ENCODE measurements around the gene NIM1K. TPM values are rescaled to one million over a fixed set of nuclear protein-coding genes. Genes with fewer than 3 reads are reported as not detected.
"Not testable (repeated sequence)": the region's sequence is repeated elsewhere in the genome, so short reads cannot be mapped to it uniquely, and the experiment has no call there.

Gene NIM1K
- total RNA-seq, 1 experiment from 2014 or later: 10.2 TPM

DNA sequence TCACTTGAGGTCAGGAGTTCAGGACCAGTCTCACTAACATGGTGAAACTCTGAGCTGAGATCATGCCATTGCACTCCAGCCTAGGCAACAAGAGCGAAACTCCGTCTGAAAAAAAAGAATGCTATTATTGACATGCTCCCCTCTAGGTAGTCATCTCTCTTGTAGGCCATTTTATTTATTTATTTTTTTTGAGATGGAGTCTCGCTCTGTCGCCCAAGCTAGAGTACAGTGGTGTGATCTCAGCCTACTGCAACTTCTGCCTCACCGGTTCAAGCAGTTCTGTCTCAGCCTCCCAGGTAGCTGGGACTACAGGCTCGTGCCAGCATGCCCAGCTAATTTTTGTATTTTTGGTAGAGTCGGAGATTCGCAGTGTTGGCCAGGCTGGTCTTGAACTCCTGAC, 20.6 kb upstream of the NIM1K start:
- Histone ChIP-seq H3K27me3 (ENCODE audit: low read length) (no peaks in the 10 kb centered on the region), H3K4me3 (ENCODE audit: low read length) (no peak overlapping the region), H3K4me1 (ENCODE audit: low read length) (peaks cover 33% of the 10 kb centered on the region), H3K27ac (ENCODE audit: low read length) (no peak overlapping the region), H3K9me3 (ENCODE audit: low read length) (no peaks in the 10 kb centered on the region), H4K20me1 (ENCODE audit: insufficient read depth, low read depth, low read length) (no peaks in the 10 kb centered on the region), H3K79me2 (ENCODE audit: low read length) (peaks cover 74% of the 10 kb centered on the region), H3K36me3 (ENCODE audit: insufficient read depth, low read length) (peaks cover 66% of the 10 kb centered on the region), H3K9me2 (replicated peaks; ENCODE audit: insufficient read depth, low read length) (no peaks in the 10 kb centered on the region), H3K4me2 (ENCODE audit: low read depth, low read length, poor library complexity, severe bottlenecking) (no peak overlapping the region), H3K9ac (ENCODE audit: low read length) (no peak overlapping the region), H2AFZ (ENCODE audit: low read length) (no peak overlapping the region)
- DNase-seq: no peak

DNA sequence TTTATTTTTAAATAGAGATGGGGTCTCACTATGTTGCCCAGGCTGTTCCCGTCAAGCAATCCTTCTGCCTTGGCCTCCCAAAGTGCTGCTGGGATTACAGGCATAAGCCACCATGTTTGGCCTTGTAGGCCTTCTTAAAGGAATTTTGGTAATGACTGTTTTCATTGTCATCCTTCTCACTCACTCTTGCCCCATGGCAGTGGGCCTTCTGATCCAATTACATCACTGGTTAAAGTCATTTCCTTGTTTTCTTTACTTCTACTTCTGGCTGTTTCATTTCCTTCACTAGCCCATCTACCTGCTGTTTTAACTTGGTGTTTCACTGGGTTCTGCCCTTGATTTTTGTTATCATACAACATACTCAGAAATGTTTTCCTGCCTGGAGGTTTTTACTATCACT, 20.1 kb upstream of the NIM1K start:
- H3K79me2 ChIP-seq (ENCODE audit: low read length): peaks cover 75% of the 10 kb centered on the region
- no peak overlapping the region for H3K9ac ChIP-seq (ENCODE audit: low read length)
- H2AFZ ChIP-seq (ENCODE audit: low read length): no peak overlapping the region

DNA sequence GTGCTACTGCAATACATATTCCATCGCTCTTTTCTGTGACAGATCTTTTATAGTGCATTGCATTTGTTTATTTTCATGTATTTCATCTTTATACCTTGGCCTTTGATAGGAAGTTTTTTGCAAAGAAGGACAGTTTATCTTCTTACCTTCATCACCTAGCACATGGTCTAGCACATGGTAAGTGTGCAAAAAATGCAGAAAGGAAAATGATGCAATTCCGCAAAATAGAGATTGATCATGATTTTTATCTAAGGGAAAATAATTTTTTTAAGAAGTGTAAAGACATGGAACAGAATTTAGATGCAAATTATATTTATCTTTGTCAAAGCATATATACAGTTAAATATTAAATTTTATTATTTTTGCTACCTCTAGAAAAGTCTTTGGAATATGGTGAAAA, 19.2 kb upstream of the NIM1K start:
- DNase-seq: no peak
- Histone ChIP-seq H2AFZ (ENCODE audit: low read length) (no peak overlapping the region), H3K9me2 (replicated peaks; ENCODE audit: insufficient read depth, low read length) (no peaks in the 10 kb centered on the region), H3K4me3 (ENCODE audit: low read length) (no peak overlapping the region), H3K4me1 (ENCODE audit: low read length) (peaks cover 46% of the 10 kb centered on the region), H3K9me3 (ENCODE audit: low read length) (no peaks in the 10 kb centered on the region), H3K36me3 (ENCODE audit: insufficient read depth, low read length) (peaks cover 71% of the 10 kb centered on the region), H3K4me2 (ENCODE audit: low read depth, low read length, poor library complexity, severe bottlenecking) (no peak overlapping the region), H3K27ac (ENCODE audit: low read length) (peak overlapping the region; percentile 32; the same call in 1 of the 2 replicates), H3K9ac (ENCODE audit: low read length) (no peak overlapping the region), H3K79me2 (ENCODE audit: low read length) (peaks cover 66% of the 10 kb centered on the region), H4K20me1 (ENCODE audit: insufficient read depth, low read depth, low read length) (no peaks in the 10 kb centered on the region), H3K27me3 (ENCODE audit: low read length) (no peaks in the 10 kb centered on the region)

More for the DNA sequence above, 20.1 kb upstream of the NIM1K start:
- Histone ChIP-seq H3K36me3 (ENCODE audit: insufficient read depth, low read length) (peaks cover 70% of the 10 kb centered on the region), H3K27me3 (ENCODE audit: low read length) (no peaks in the 10 kb centered on the region), H3K4me1 (ENCODE audit: low read length) (peaks cover 37% of the 10 kb centered on the region), H3K9me2 (replicated peaks; ENCODE audit: insufficient read depth, low read length) (no peaks in the 10 kb centered on the region), H3K27ac (ENCODE audit: low read length) (no peak overlapping the region; the same call in 1 of the 2 replicates), H3K4me2 (ENCODE audit: low read depth, low read length, poor library complexity, severe bottlenecking) (no peak overlapping the region), H4K20me1 (ENCODE audit: insufficient read depth, low read depth, low read length) (no peaks in the 10 kb centered on the region), H3K4me3 (ENCODE audit: low read length) (no peak overlapping the region), H3K9me3 (ENCODE audit: low read length) (no peaks in the 10 kb centered on the region)
- DNase-seq: no peak

DNA sequence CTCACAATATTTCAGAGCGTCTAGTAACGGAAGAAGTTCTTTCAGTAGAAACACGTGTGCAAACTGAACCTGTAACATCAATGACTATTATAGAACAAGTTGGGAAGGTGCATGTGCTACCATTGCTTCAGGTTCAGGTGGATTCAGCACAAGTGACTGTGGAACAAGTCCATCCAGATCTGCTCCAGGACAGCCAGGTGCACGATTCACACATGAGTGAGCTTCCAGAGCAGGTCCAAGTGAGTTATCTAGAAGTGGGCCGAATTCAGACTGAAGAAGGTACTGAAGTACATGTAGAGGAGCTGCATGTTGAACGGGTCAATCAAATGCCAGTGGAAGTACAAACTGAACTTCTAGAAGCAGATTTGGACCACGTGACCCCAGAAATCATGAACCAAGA, 17.4 kb upstream of the NIM1K start:
- Histone ChIP-seq H4K20me1 (ENCODE audit: insufficient read depth, low read depth, low read length) (no peaks in the 10 kb centered on the region), H3K36me3 (ENCODE audit: insufficient read depth, low read length) (peaks cover 64% of the 10 kb centered on the region), H3K27me3 (ENCODE audit: low read length) (no peaks in the 10 kb centered on the region), H2AFZ (ENCODE audit: low read length) (no peak overlapping the region), H3K4me3 (ENCODE audit: low read length) (no peak overlapping the region), H3K27ac (ENCODE audit: low read length) (peak overlapping the region; percentile 100), H3K9me3 (ENCODE audit: low read length) (no peaks in the 10 kb centered on the region), H3K9me2 (replicated peaks; ENCODE audit: insufficient read depth, low read length) (no peaks in the 10 kb centered on the region), H3K79me2 (ENCODE audit: low read length) (peaks cover 50% of the 10 kb centered on the region), H3K4me2 (ENCODE audit: low read depth, low read length, poor library complexity, severe bottlenecking) (no peak overlapping the region), H3K4me1 (ENCODE audit: low read length) (peaks cover 64% of the 10 kb centered on the region), H3K9ac (ENCODE audit: low read length) (no peak overlapping the region)
- no peak for DNase-seq

DNA sequence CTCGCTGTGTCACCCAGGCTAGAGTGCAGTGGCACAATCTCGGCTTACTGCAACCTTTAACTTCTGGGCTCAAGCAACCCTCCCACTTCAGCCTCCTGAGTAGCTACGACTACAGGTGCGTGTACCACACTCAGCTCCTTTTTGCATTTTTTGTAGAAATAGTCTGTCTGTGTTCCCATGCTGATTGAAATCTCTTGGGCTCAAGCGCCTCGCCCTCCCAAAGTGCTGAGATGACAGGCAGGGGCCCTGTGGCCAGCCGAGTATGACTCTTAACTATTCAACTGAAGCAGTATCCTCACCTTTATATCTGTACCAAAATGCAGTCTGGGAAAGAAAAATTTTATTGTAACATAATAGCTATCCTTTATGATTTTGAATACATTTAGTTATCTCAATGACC, 12.2 kb upstream of the NIM1K start:
- peak; percentile 97 for DNase-seq
- Histone ChIP-seq H2AFZ (ENCODE audit: low read length) (no peak overlapping the region), H3K4me3 (ENCODE audit: low read length) (peak overlapping the region; percentile 52), H3K4me2 (ENCODE audit: low read depth, low read length, poor library complexity, severe bottlenecking) (peak overlapping the region; percentile 82), H3K36me3 (ENCODE audit: insufficient read depth, low read length) (peaks cover 36% of the 10 kb centered on the region; the same call in 1 of the 2 replicates), H4K20me1 (ENCODE audit: insufficient read depth, low read depth, low read length) (no peaks in the 10 kb centered on the region), H3K9me2 (replicated peaks; ENCODE audit: insufficient read depth, low read length) (no peaks in the 10 kb centered on the region), H3K79me2 (ENCODE audit: low read length) (peaks cover 20% of the 10 kb centered on the region), H3K27ac (ENCODE audit: low read length) (peak overlapping the region; percentile 100), H3K9me3 (ENCODE audit: low read length) (no peaks in the 10 kb centered on the region), H3K4me1 (ENCODE audit: low read length) (peaks cover 63% of the 10 kb centered on the region), H3K9ac (ENCODE audit: low read length) (peak overlapping the region; percentile 65), H3K27me3 (ENCODE audit: low read length) (no peaks in the 10 kb centered on the region)

DNA sequence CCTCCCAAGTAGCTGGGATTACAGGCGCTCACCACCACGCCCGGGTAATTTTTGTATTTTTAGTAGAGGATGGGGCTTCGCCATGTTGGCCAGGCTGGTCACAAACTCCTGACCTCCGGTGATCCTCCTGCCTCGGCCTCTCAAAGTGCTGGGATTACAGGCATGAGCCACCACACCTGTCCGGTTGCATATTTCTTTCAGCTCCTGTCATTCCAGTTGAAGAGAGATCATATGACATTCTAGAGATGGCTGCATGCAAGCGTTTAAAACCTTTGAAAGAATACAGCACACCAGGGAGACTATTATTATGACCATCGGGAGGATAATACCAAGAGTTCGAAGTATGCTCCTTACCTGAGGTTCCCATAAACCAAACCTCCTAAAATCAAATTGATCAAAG, 9.6 kb upstream of the NIM1K start:
- H3K9me3 ChIP-seq (ENCODE audit: low read length): no peaks in the 10 kb centered on the region
- H3K27ac ChIP-seq (ENCODE audit: low read length): peak overlapping the region; percentile 17; the same call in 1 of the 2 replicates
- H2AFZ ChIP-seq (ENCODE audit: low read length): no peak overlapping the region
- no peak overlapping the region for H3K4me2 ChIP-seq (ENCODE audit: low read depth, low read length, poor library complexity, severe bottlenecking)
- H3K9ac ChIP-seq (ENCODE audit: low read length): no peak overlapping the region
- peaks cover 37% of the 10 kb centered on the region for H3K4me1 ChIP-seq (ENCODE audit: low read length)
- no peak for DNase-seq
- H3K36me3 ChIP-seq (ENCODE audit: insufficient read depth, low read length): peaks cover 18% of the 10 kb centered on the region; the same call in 1 of the 2 replicates
- H3K4me3 ChIP-seq (ENCODE audit: low read length): no peak overlapping the region
- H3K79me2 ChIP-seq (ENCODE audit: low read length): peaks cover 6% of the 10 kb centered on the region; the same call in 1 of the 2 replicates
- H3K27me3 ChIP-seq (ENCODE audit: low read length): no peaks in the 10 kb centered on the region
- no peaks in the 10 kb centered on the region for H3K9me2 ChIP-seq (replicated peaks; ENCODE audit: insufficient read depth, low read length)
- no peaks in the 10 kb centered on the region for H4K20me1 ChIP-seq (ENCODE audit: insufficient read depth, low read depth, low read length)

DNA sequence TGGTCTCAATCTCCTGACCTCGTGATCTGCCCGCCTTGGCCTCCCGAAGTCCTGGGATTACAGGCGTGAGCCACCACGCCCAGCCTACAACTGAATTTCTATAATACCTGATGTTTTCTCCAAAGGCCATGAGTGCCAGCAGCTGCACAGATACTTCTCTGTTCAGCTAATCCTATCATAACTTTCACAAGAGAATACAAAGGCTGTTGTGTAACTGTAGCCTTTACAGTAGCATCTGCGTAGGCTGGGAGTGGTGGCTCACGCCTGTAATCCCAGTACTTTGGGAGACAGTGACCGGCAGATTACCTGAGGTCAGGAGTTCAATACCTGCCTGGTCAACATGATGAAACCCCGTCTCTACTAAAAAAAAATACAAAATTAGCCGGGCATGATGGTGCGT, 8.9 kb upstream of the NIM1K start:
- H3K27me3 ChIP-seq (ENCODE audit: low read length); H3K9ac ChIP-seq (ENCODE audit: low read length); DNase-seq; H3K9me2 ChIP-seq (replicated peaks; ENCODE audit: insufficient read depth, low read length); H3K9me3 ChIP-seq (ENCODE audit: low read length); H4K20me1 ChIP-seq (ENCODE audit: insufficient read depth, low read depth, low read length); H3K79me2 ChIP-seq (ENCODE audit: low read length); H2AFZ ChIP-seq (ENCODE audit: low read length); H3K4me2 ChIP-seq (ENCODE audit: low read depth, low read length, poor library complexity, severe bottlenecking); H3K4me3 ChIP-seq (ENCODE audit: low read length); H3K27ac ChIP-seq (ENCODE audit: low read length): not testable (repeated sequence)
- H3K4me1 ChIP-seq (ENCODE audit: low read length): peaks cover 31% of the 10 kb centered on the region
- peaks cover 13% of the 10 kb centered on the region for H3K36me3 ChIP-seq (ENCODE audit: insufficient read depth, low read length)

DNA sequence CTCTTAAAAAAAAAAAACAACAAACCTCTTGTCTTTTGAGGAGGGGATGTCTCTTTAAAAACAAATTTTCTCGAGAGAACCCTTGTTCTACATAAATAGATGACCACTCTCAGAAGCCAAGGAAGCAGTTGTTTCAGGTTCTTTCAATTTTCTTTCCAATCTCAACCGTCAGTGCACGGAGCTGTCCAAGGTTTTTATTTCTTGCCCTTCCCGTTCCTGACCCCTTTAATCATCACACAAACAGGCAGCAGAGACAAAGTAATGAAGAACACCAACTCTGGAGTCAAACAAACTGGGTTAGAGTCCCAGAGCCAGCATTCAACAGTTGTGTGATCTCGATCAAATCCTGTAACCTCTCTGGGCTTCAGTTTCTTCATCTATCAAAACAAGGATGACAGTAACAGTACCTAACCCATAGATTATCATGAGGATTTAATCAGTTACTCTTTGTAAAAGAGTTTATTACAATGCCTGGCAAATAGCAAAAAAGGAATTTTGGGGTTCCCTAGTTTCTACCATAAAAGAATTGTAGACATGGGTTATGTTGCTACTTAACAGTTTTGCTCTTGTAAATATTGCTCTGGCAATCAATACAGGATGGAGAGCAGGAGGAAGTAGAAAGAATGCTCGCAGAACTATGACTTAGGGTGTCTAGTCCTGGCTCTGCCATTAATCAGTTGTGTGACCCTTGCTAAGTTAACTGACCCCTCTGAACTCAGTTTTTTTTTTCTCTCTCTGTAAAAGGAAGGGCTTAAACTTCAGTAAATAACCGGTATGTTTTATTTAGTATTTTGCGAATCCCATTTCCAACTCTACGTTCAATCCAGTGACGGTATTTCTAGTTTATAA, 1.0 kb upstream of the NIM1K start:
- Histone ChIP-seq H4K20me1 (ENCODE audit: insufficient read depth, low read depth, low read length) (no peaks in the 10 kb centered on the region), H3K9me3 (ENCODE audit: low read length) (no peaks in the 10 kb centered on the region), H3K27ac (ENCODE audit: low read length) (peak overlapping the region; percentile 79), H3K27me3 (ENCODE audit: low read length) (no peaks in the 10 kb centered on the region), H3K9ac (ENCODE audit: low read length) (peak overlapping the region; percentile 77), H3K79me2 (ENCODE audit: low read length) (peaks cover 38% of the 10 kb centered on the region), H3K4me3 (ENCODE audit: low read length) (peak overlapping the region; percentile 75), H3K9me2 (replicated peaks; ENCODE audit: insufficient read depth, low read length) (no peaks in the 10 kb centered on the region), H3K4me1 (ENCODE audit: low read length) (peaks cover 56% of the 10 kb centered on the region), H2AFZ (ENCODE audit: low read length) (no peak overlapping the region), H3K4me2 (ENCODE audit: low read depth, low read length, poor library complexity, severe bottlenecking) (peak overlapping the region; percentile 75), H3K36me3 (ENCODE audit: insufficient read depth, low read length) (peaks cover 3% of the 10 kb centered on the region)
- DNase-seq: peak; percentile 56
